H9 (cell line): ENCODE data around the gene KCNA5. TPM values are rescaled to one million over a fixed set of nuclear protein-coding genes. Genes with fewer than 3 reads are reported as not detected.
A peak's percentile ranks its signal among the peaks of the same experiment; 100 is the strongest.

Experiments used
- DNase-seq: peaks from one replicate; pipeline ENCODE4 v3.0.0-alpha.2; 2017
- H2AFZ ChIP-seq: one replicate; pipeline ENCODE4 v1.6.1; 2013; ENCODE audit warnings: mild to moderate bottlenecking, low read length, control low read depth, moderate library complexity
- H2AK5ac ChIP-seq: 2 replicates; pipeline ENCODE4 v1.6.1; 2013; ENCODE audit warnings: low read length, control low read depth, mixed read lengths; ENCODE audit not compliant: insufficient read length
- H2BK120ac ChIP-seq: one replicate; pipeline ENCODE4 v1.6.1; 2013; ENCODE audit warnings: low read depth, mild to moderate bottlenecking, low read length, control low read depth, inconsistent platforms; ENCODE audit not compliant: poor library complexity, severe bottlenecking
- H2BK12ac ChIP-seq: 2 replicates; pipeline ENCODE4 v1.6.1; 2013; ENCODE audit warnings: low read length, control low read depth, mixed read lengths, low read depth; ENCODE audit not compliant: insufficient read length
- H2BK15ac ChIP-seq: 2 replicates; pipeline ENCODE4 v1.6.1; 2013; ENCODE audit warnings: low read depth, low read length, control low read depth
- H2BK20ac ChIP-seq: one replicate; pipeline ENCODE4 v1.6.1; 2013; ENCODE audit warnings: low read depth, mild to moderate bottlenecking, low read length, control low read depth, inconsistent platforms; ENCODE audit not compliant: poor library complexity, severe bottlenecking
- H2BK5ac ChIP-seq: 2 replicates; pipeline ENCODE4 v1.6.1; 2013; ENCODE audit warnings: low read length, control low read depth, mixed read lengths; ENCODE audit not compliant: insufficient read length
- H3K14ac ChIP-seq: 2 replicates; pipeline ENCODE4 v1.6.1; 2013; ENCODE audit warnings: low read length, control low read depth; ENCODE audit not compliant: insufficient read depth
- H3K18ac ChIP-seq: 2 replicates; pipeline ENCODE4 v1.6.1; 2013; ENCODE audit warnings: low read depth, mild to moderate bottlenecking, mixed read lengths, low read length, control low read depth; ENCODE audit not compliant: insufficient read length
- H3K23ac ChIP-seq: 2 replicates; pipeline ENCODE4 v1.6.1; 2013; ENCODE audit warnings: low read length, control low read depth, mixed read lengths, low read depth; ENCODE audit not compliant: insufficient read length
- H3K23me2 ChIP-seq: 2 replicates; pipeline ENCODE4 v1.6.1; 2013; ENCODE audit warnings: low read depth, mild to moderate bottlenecking, mixed read lengths, low read length, control low read depth; ENCODE audit not compliant: insufficient read length, poor library complexity, severe bottlenecking
- H3K27ac ChIP-seq: 2 replicates; pipeline ENCODE4 v1.5.1; 2013; ENCODE audit warnings: low read length, control low read depth, mixed read lengths, low read depth; ENCODE audit not compliant: insufficient read length
- H3K27me3 ChIP-seq: 2 replicates; pipeline ENCODE4 v1.6.1; 2013; ENCODE audit warnings: low read length, control low read depth, inconsistent platforms; ENCODE audit not compliant: insufficient read depth
- H3K4ac ChIP-seq: 2 replicates; pipeline ENCODE4 v1.6.1; 2013; ENCODE audit warnings: low read depth, mild to moderate bottlenecking, control low read depth, inconsistent platforms, low read length, moderate library complexity
- H3K4me1 ChIP-seq: 2 replicates; pipeline ENCODE4 v1.6.1; 2013; ENCODE audit warnings: low read length, control low read depth, inconsistent platforms; ENCODE audit not compliant: insufficient read depth
- H3K4me2 ChIP-seq: 2 replicates; pipeline ENCODE4 v1.6.1; 2013; ENCODE audit warnings: low read length, control low read depth, mixed read lengths; ENCODE audit not compliant: insufficient read length, insufficient read depth
- H3K56ac ChIP-seq: 2 replicates; pipeline ENCODE4 v1.6.1; 2013; ENCODE audit warnings: low read depth, mild to moderate bottlenecking, mixed read lengths, low read length, control low read depth; ENCODE audit not compliant: insufficient read length
- H3K79me1 ChIP-seq: 2 replicates; pipeline ENCODE4 v1.6.1; 2013; ENCODE audit warnings: low read depth, mild to moderate bottlenecking, moderate library complexity, low read length, control low read depth, inconsistent platforms; ENCODE audit not compliant: insufficient read depth, poor library complexity, severe bottlenecking
- H3K79me2 ChIP-seq: 2 replicates; pipeline ENCODE4 v1.6.1; 2013; ENCODE audit warnings: low read length, control low read depth, inconsistent platforms; ENCODE audit not compliant: insufficient read depth
- H3K9ac ChIP-seq: 2 replicates; pipeline ENCODE4 v1.6.1; 2013; ENCODE audit warnings: low read length, control low read depth, mixed read lengths; ENCODE audit not compliant: insufficient read length; ENCODE audit errors: extremely low read depth
- H3K9me3 ChIP-seq: one replicate; pipeline ENCODE4 v1.6.1; 2013; ENCODE audit warnings: low read depth, low read length, inconsistent platforms; ENCODE audit not compliant: control insufficient read depth
- H3T11ph ChIP-seq: one replicate; pipeline ENCODE4 v1.6.1; 2013; ENCODE audit warnings: mild to moderate bottlenecking, low read length, control low read depth, inconsistent platforms
- H4K20me1 ChIP-seq: one replicate; pipeline ENCODE4 v1.6.1; 2013; ENCODE audit not compliant: control insufficient read depth, insufficient read length, insufficient read depth
- H4K5ac ChIP-seq: 2 replicates; pipeline ENCODE4 v1.6.1; 2013; ENCODE audit warnings: low read depth, mild to moderate bottlenecking, mixed read lengths, low read length, control low read depth; ENCODE audit not compliant: insufficient read length
- H4K8ac ChIP-seq: replicated peaks from 2 replicates; pipeline ENCODE4 v1.6.1; 2013; ENCODE audit warnings: low read length, control low read depth, mixed read lengths, low read depth; ENCODE audit not compliant: insufficient read length
- H4K91ac ChIP-seq: 2 replicates; pipeline ENCODE4 v1.6.1; 2013; ENCODE audit warnings: low read depth, mild to moderate bottlenecking, moderate library complexity, mixed read lengths, low read length, control low read depth; ENCODE audit not compliant: insufficient read length
- H3K27ac Mint-ChIP-seq, 3 experiments: 2 replicates in 2 of 3; 3 replicates in 1 of 3; pipeline ENCODE4 v1.8.0; 2020 to 2021; ENCODE audit warnings: mixed read lengths in 3 of 3, mild to moderate bottlenecking in 1 of 3, moderate library complexity in 1 of 3
- H3K27me3 Mint-ChIP-seq: 2 replicates; pipeline ENCODE4 v1.8.0; 2021; ENCODE audit warnings: low read depth, mild to moderate bottlenecking, moderate library complexity, mixed read lengths
- H3K36me3 Mint-ChIP-seq, 3 experiments: 2 replicates in 2 of 3; 3 replicates in 1 of 3; pipeline ENCODE4 v1.8.0; 2020 to 2021; ENCODE audit warnings: low read depth in 3 of 3, mixed read lengths in 3 of 3; ENCODE audit not compliant: insufficient read depth in 1 of 3
- H3K4me1 Mint-ChIP-seq, 2 experiments: 2 replicates each; pipeline ENCODE4 v1.8.0; 2020; ENCODE audit warnings: mixed read lengths in 2 of 2
- H3K4me3 Mint-ChIP-seq, 2 experiments: 2 replicates in 1 of 2; 3 replicates in 1 of 2; pipeline ENCODE4 v1.8.0; 2020 to 2021; ENCODE audit warnings: mild to moderate bottlenecking in 2 of 2, mixed read lengths in 2 of 2, moderate library complexity in 1 of 2
- H3K9me3 Mint-ChIP-seq, 2 experiments: 2 replicates in 1 of 2; 3 replicates in 1 of 2; pipeline ENCODE4 v1.8.0; 2020; ENCODE audit warnings: mild to moderate bottlenecking in 2 of 2, mixed read lengths in 2 of 2, moderate library complexity in 1 of 2
- WGBS: extraction: QIAGEN DNeasy Blood & Tissue Kit; methylation state at CpG from one replicate; pipeline ENCODE4 v1.1.7; 2013; ENCODE audit warnings: missing lambda C conversion rate, low lambda C conversion rate, mixed read lengths; ENCODE audit not compliant: insufficient read length; ENCODE audit errors: extremely low coverage; 5-methylcytosine and 5-hydroxymethylcytosine counted together
- total RNA-seq: library from RNA; stranded (reverse); gene quantifications from 2 replicates; pipeline ENCODE4 v1.2.1, GENCODE V29; 2021
- TF ChIP-seq, protein P1 (sequence below): fragments of 200-600 bp; sonication (generic); conservative IDR thresholded peaks from 3 replicates; pipeline ENCODE4 v1.8.0; 2021; ENCODE audit warnings: antibody characterized with exemption, mild to moderate bottlenecking

The KCNA5 gene
- total RNA-seq, 1 experiment from 2014 or later: 0.22 TPM

DNA sequence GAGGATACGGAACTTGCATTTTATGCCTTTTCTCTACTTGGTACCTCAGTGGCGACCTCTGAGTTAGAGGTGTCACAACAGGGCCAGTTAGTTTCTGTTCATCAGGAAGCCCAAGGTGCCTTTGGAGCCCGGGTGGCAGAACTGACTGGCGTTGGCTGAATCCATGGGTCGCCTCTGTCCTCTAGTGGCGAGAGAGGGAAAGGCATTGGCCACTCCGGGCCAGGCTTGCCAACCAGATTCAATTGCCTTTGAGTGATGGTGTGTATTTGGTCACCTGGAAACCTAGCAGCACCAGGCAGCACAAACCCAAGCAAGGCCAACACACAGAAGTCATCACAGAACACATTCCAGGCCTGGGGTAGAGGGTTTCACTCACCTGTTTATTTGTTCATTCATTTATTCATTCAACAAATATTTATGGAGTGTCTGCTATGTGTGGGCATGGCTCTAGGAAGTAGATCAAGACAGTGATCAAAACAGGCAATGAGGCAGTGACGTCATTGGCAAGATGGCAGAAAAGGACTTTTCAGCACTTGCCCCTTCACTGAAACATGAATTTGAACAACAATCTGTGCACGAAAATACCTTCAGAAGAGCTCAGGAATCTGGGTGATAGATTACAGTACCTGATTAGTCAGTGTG lies 40.5 kb upstream of the KCNA5 start:
- no peak overlapping the region for H3K27ac Mint-ChIP-seq
- Histone ChIP-seq H3K4me2 (no peak overlapping the region), H3T11ph (no peak overlapping the region), H3K23ac (no peak overlapping the region), H4K91ac (no peak overlapping the region), H3K56ac (no peak overlapping the region), H3K4ac (no peak overlapping the region), H3K27ac (no peak overlapping the region), H2BK120ac (no peak overlapping the region), H3K9me3 (no peaks in the 10 kb centered on the region), H2AK5ac (no peak overlapping the region), H2BK12ac (no peak overlapping the region), H2BK5ac (no peak overlapping the region), H3K23me2 (no peaks in the 10 kb centered on the region), H4K5ac (no peak overlapping the region), H2AFZ (no peak overlapping the region), H3K79me1 (no peaks in the 10 kb centered on the region), H4K8ac (no peak overlapping the region), H3K18ac (no peak overlapping the region), H3K4me1 (no peaks in the 10 kb centered on the region), H3K27me3 (no peaks in the 10 kb centered on the region), H4K20me1 (no peaks in the 10 kb centered on the region), H2BK15ac (no peak overlapping the region), H2BK20ac (no peak overlapping the region), H3K79me2 (no peaks in the 10 kb centered on the region), H3K9ac (no peak overlapping the region), H3K14ac (no peak overlapping the region)
- H3K36me3 Mint-ChIP-seq: no peaks in the 10 kb centered on the region
- no peak overlapping the region for H3K4me3 Mint-ChIP-seq
- TF ChIP-seq, protein P1, sequence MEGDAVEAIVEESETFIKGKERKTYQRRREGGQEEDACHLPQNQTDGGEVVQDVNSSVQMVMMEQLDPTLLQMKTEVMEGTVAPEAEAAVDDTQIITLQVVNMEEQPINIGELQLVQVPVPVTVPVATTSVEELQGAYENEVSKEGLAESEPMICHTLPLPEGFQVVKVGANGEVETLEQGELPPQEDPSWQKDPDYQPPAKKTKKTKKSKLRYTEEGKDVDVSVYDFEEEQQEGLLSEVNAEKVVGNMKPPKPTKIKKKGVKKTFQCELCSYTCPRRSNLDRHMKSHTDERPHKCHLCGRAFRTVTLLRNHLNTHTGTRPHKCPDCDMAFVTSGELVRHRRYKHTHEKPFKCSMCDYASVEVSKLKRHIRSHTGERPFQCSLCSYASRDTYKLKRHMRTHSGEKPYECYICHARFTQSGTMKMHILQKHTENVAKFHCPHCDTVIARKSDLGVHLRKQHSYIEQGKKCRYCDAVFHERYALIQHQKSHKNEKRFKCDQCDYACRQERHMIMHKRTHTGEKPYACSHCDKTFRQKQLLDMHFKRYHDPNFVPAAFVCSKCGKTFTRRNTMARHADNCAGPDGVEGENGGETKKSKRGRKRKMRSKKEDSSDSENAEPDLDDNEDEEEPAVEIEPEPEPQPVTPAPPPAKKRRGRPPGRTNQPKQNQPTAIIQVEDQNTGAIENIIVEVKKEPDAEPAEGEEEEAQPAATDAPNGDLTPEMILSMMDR: peak; percentile 98
- peak; percentile 90 for DNase-seq
- peaks cover 15% of the 10 kb centered on the region for H3K27me3 Mint-ChIP-seq
- H3K9me3 Mint-ChIP-seq: no peaks in the 10 kb centered on the region
- WGBS: no CpG with 5 or more reads among the region's 9 CpGs
- H3K4me1 Mint-ChIP-seq: peaks cover 9% of the 10 kb centered on the region in 2 experiments
